GM18526 (cell line): ENCODE measurements around the gene GET3.

ENCODE experiments used
- POLR2A ChIP-seq: IDR thresholded peaks from 3 replicates; pipeline ENCODE4 v1.6.1; 2011; ENCODE audit not compliant: insufficient read length; ENCODE audit errors: extremely low read depth

Gene GET3

GRCh38 chr19:12764698-12765097 is 27.4 kb downstream of the GET3 start:
- no peak for TF ChIP-seq POLR2A

GRCh38 chr19:12766051-12766521 is 28.8 kb downstream of the GET3 start:
- TF ChIP-seq POLR2A: no peak

GRCh38 chr19:12767150-12767549 is 29.9 kb downstream of the GET3 start:
- no peak for TF ChIP-seq POLR2A

- no peak for TF ChIP-seq POLR2A
Measured at GRCh38 chr19:12767666-12768065, 30.4 kb downstream of the GET3 start.

GRCh38 chr19:12769689-12770088 is 32.4 kb downstream of the GET3 start:
- TF ChIP-seq POLR2A: no peak

- no peak for TF ChIP-seq POLR2A
Measured at GRCh38 chr19:12770922-12771321, 33.6 kb downstream of the GET3 start.

GRCh38 chr19:12772323-12772722 is 35.0 kb downstream of the GET3 start:
- no peak for TF ChIP-seq POLR2A

- no peak for TF ChIP-seq POLR2A
Measured at GRCh38 chr19:12773571-12773970, 36.3 kb downstream of the GET3 start.

- TF ChIP-seq POLR2A: peak; percentile 38
Measured at GRCh38 chr19:12774588-12775555, 37.6 kb downstream of the GET3 start, which contains the start of gene HOOK2. Gene HOOK2, minus strand, starts transcription at chr19:12775552. Its CDS starts 103 bp downstream, at chr19:12775449.

GRCh38 chr19:12777217-12778016 is 40.1 kb downstream of the GET3 start:
- TF ChIP-seq POLR2A: no peak

- TF ChIP-seq POLR2A: peak; percentile 79
Measured at GRCh38 chr19:12778017-12778904, 41.0 kb downstream of the GET3 start.

- TF ChIP-seq POLR2A: no peak
Measured at GRCh38 chr19:12778905-12779161, 41.5 kb downstream of the GET3 start.

- TF ChIP-seq POLR2A: no peak
Measured at GRCh38 chr19:12779162-12779993, 42.1 kb downstream of the GET3 start.

GRCh38 chr19:12782174-12782423 is 44.8 kb downstream of the GET3 start:
- TF ChIP-seq POLR2A: no peak
